NCI-H1048 (cell line): ENCODE results near the gene POLE4.

Experiments
- DNase-seq: peaks from one replicate; lab custom pipeline; 2025; lab: John Stamatoyannopoulos, UW

POLE4 gene

GRCh38 chr2:74958274-74959105, at the start of gene POLE4:
Gene POLE4, plus strand, starts transcription at chr2:74958643. Its CDS starts 37 bp downstream, at chr2:74958680.
- DNase-seq: peak; percentile 5

GRCh38 chr2:74908748-74909444, 49.5 kb upstream of the POLE4 start:
- DNase-seq: no peak

- no peak for DNase-seq
Observed at GRCh38 chr2:74910245-74910644, 48.2 kb upstream of the POLE4 start.

GRCh38 chr2:74911061-74911460, 47.4 kb upstream of the POLE4 start:
- DNase-seq: no peak

- DNase-seq: no peak
Observed at GRCh38 chr2:74915743-74916142, 42.7 kb upstream of the POLE4 start.

- DNase-seq: no peak
Observed at GRCh38 chr2:74916394-74916793, 42.0 kb upstream of the POLE4 start.

- no peak for DNase-seq
Observed at GRCh38 chr2:74917702-74918619, 40.5 kb upstream of the POLE4 start.

GRCh38 chr2:74919827-74920226, 38.6 kb upstream of the POLE4 start:
- DNase-seq: peak; percentile 7

GRCh38 chr2:74921236-74921736, 37.2 kb upstream of the POLE4 start:
- DNase-seq: no peak

- no peak for DNase-seq
Observed at GRCh38 chr2:74922592-74923227, 35.7 kb upstream of the POLE4 start.

- DNase-seq: no peak
Observed at GRCh38 chr2:74924463-74925265, 33.8 kb upstream of the POLE4 start.

- DNase-seq: no peak
Observed at GRCh38 chr2:74925361-74925786, 33.1 kb upstream of the POLE4 start.

- no peak for DNase-seq
Observed at GRCh38 chr2:74927621-74928020, 30.8 kb upstream of the POLE4 start.

- DNase-seq: no peak
Observed at GRCh38 chr2:74930811-74931486, 27.5 kb upstream of the POLE4 start.

- no peak for DNase-seq
Observed at GRCh38 chr2:74931940-74932339, 26.5 kb upstream of the POLE4 start.

GRCh38 chr2:74935975-74936391, 22.5 kb upstream of the POLE4 start:
- DNase-seq: no peak

- DNase-seq: no peak
Observed at GRCh38 chr2:74937221-74937880, 21.1 kb upstream of the POLE4 start.

GRCh38 chr2:74938264-74938663, 20.2 kb upstream of the POLE4 start:
- DNase-seq: no peak
